HG02588 (cell line): ENCODE results near the gene TMEM156.
A peak's percentile ranks its signal among the peaks of the same experiment; 100 is the strongest.

ENCODE experiments used
- ATAC-seq: cut with Tn5 transposase; IDR thresholded peaks from one replicate; pipeline ENCODE4 v1.9.1; 2021; ENCODE audit warnings: mild to moderate bottlenecking, moderate library complexity; ENCODE audit not compliant: unreplicated experiment

The TMEM156 gene

GRCh38 chr4:39032218-39033085, at the start of gene TMEM156:
TSS of gene TMEM156 (minus strand) at chr4:39032409. CDS start at chr4:39032313, 96 bp downstream.
- ATAC-seq: peak; percentile 51

GRCh38 chr4:39078829-39079228, 46.6 kb upstream of the TMEM156 start:
- no peak for ATAC-seq

DNA sequence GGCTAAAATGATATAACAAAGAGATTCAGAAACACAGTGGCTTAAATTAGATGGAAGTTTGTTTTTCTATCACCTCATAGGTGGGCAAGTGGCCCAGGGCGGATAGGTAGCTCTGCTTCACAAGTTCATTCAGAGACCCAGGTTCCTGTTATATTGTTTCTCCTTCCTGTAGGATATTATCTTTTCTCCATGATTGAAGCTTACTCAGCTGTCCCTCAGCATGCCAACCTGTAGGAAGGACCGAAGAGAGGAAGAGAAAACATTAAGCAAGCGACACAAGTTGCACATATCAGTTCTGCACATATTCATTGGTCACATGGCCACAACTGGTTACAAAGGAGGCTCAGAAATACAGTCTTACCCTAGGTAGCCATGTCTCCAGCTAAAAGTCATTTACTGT, 36.7 kb upstream of the TMEM156 start:
- ATAC-seq: no peak

DNA sequence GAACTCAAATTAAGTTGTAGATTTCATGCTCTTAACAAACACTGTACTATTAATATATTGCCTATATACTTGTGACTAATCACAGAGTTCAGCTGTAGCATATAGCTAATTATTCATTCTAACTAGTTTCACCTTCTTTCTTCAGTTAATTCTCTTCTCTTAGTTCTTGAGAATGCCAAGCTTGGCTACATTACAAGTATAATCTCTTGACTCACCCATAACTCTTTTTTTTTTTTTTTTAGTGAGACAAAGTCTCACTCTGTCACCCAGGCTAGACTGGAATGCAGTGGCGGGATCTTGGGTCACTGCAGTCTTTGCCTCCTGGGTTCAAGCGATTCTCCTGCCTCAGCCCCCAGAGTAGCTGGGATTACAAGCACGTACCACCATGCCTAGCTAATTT, 35.2 kb upstream of the TMEM156 start:
- ATAC-seq: no peak

- no peak for ATAC-seq
Measured at GRCh38 chr4:39067031-39067430, 34.8 kb upstream of the TMEM156 start.

GRCh38 chr4:39066371-39066770, 34.2 kb upstream of the TMEM156 start:
- ATAC-seq: no peak

DNA sequence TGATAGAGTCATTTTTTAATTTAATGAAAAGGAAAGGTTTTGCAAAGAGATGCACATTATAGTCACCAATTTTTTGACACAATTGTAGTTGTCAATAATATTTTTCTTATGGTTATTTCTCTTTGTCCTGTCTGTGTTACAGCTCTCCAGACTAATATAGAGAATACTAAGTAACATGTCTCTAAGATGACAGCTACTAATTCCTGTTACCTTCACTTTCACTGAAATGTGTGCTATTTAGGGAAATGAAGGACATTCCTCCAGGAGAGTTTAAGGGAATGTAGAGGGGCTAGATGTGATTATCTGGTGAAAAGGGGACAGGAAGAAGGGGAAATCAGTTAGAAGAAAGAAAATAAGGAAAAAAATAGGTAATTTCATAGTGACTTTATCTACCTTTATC, 31.2 kb upstream of the TMEM156 start:
- no peak for ATAC-seq

GRCh38 chr4:39062770-39063097, 30.5 kb upstream of the TMEM156 start:
- no peak for ATAC-seq

DNA sequence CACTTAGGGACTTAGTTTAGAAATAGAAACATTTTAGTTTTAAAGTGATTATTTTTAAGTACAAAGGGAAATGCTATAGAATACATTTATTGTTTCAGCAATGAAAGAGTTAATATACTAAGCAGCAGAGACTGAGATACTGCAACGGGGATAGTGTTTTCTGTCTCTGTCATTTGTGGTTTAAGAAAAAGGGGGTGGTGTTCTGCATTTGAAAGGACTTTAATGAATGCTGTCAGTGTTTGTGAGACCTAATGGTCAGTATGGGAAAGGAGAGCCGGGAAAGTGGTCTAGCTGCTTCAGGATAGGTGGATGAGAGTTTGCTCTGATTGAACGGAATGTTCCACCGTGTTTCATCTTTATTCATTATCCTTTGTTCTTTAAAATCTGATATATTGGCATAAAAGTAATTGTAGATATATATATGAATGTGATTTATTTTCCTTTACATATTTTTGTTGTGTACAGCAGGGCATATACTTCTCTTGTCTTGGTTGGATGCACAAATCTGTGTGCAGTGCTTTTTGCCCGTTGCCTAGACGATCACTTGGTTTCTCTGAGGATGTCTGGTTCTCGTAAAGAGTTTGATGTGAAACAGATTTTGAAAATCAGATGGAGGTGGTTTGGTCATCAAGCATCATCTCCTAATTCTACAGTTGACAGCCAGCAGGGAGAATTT, 30.0 kb upstream of the TMEM156 start, which contains the start of gene KLHL5:
Gene KLHL5 (plus strand): TSS at position 139 of the 676 bp plus-strand sequence. CDS start 421 bp downstream, at position 560.
- no peak for ATAC-seq

- no peak for ATAC-seq
Measured at GRCh38 chr4:39061457-39061856, 29.2 kb upstream of the TMEM156 start.

- no peak for ATAC-seq
Measured at GRCh38 chr4:39056023-39056422, 23.8 kb upstream of the TMEM156 start.

DNA sequence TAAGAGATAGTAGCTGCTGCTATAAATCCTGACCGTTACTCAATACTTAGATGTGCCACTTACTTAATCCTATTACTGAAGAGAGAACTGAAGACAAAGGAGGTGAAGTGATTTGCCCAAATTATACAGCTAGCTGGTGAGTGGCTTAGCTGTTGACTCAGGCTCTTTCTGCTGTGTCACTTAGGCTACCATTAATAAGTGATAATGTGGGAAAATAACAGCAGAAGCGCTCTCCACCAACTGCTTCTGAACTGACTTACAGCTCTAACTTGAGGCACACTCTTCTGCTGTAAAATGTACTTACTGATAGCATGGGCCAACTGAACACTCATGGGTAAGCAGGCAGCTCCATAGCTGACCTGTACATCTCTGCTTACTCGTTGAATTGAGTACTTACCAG, 22.3 kb upstream of the TMEM156 start:
- ATAC-seq: no peak

DNA sequence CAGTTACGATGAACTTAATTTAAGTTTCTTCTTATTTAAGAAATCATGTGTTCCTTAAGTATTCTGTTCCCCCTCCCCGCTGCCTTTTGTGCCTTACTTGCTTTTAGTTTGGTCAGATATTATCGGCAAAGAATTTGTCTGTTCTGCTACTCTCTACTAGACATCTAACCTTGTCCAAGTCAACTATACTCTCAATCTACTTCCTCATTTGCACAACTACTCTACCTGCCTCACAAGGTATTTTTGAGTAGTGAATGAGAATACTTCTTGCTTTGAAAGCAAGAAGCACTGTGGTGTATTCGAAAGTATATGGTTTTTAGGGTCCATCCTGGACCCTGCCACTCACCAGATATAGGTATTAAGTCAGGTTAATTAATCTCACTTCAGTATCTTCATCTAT, 21.8 kb upstream of the TMEM156 start:
- ATAC-seq: no peak

DNA sequence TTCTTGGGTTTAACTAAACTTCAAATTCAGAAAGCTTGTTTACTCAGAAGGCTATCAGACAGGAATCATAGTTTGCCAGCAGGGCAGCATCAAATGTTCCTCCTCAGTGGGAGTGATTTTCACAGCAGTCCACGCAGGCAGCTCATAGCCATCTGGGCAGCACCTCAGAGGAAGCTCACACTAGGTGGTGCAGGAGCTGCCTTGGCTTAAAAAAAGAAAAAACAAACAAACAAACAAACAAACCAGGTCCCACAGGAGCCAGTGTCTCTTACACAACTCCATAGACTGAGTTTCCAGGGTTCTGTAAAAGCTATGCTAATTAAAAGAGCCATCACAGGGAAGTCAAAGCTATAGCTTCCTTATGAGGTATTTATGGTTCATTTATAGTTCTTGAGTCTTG, 19.3 kb upstream of the TMEM156 start:
- no peak for ATAC-seq

- no peak for ATAC-seq
Measured at GRCh38 chr4:39050590-39050989, 18.4 kb upstream of the TMEM156 start.

- ATAC-seq: no peak
Measured at GRCh38 chr4:39048311-39048710, 16.1 kb upstream of the TMEM156 start.

DNA sequence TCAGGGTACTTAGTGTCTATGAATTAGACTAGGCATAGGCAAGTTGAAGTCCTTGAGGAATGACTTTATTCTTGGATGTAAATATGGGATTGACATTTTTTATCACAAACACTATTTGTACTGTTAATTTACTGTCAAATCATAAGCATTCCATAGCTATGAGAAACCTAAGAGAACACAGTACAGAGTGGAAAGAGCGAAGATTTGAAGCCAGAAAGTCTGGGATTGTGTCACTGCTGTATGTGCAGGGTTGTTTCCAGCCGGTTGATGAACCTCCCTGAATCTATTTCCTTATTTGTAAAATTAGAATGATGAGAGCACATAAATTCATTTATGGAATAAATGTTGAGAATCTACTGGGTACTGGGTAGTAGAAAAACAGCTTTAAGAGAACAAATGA, 15.5 kb upstream of the TMEM156 start:
- no peak for ATAC-seq

DNA sequence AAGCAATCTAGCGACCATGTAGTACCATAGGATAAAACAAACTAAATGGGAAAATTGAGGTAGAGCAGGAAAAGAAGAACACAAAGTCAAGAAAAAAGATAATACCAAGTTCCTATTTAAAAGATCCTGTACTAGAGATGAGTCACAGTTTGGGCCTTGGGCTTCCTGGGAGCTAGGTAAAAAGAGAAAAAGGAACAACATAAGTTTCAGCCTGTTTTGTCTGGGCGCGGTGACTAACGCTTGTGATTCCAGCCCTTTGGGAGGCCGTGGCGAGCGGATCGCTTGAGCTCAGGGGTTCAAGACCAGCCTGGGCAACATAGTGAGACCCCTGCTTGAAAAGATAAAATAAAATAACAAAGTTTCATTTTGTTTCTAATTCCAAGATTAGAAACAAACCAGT, 14.0 kb upstream of the TMEM156 start:
- ATAC-seq: no peak

- ATAC-seq: no peak
Measured at GRCh38 chr4:39045827-39046221, 13.6 kb upstream of the TMEM156 start.

- ATAC-seq: peak; percentile 28
Measured at GRCh38 chr4:39044956-39045826, 13.0 kb upstream of the TMEM156 start.

GRCh38 chr4:39044364-39044955, 12.3 kb upstream of the TMEM156 start:
- peak; percentile 80 for ATAC-seq
